SU-DHL-6 (cell line): ENCODE measurements around the gene WDR74.
"Not testable (repeated sequence)": the region's sequence is repeated elsewhere in the genome, so short reads cannot be mapped to it uniquely, and the experiment has no call there.

Source experiments
- CTCF ChIP-seq: fragments of 200-600 bp; sonication (generic); IDR thresholded peaks from one replicate; pipeline ENCODE4 v1.5.1; 2017; ENCODE audit warnings: antibody characterized with exemption, mild to moderate bottlenecking, low read length, moderate library complexity; ENCODE audit not compliant: insufficient read depth, poor library complexity, severe bottlenecking
- EZH2phosphoT487 ChIP-seq: fragments of 200-600 bp; sonication (generic), shearing (Covaris generic); conservative IDR thresholded peaks from 2 replicates; pipeline ENCODE4 v1.6.1; 2018; ENCODE audit warnings: mild to moderate bottlenecking, antibody characterized with exemption, low read length, moderate library complexity, mixed read lengths

GRCh38 chr11:62859281-62859703, 19.9 kb upstream of the WDR74 start:
- not testable (repeated sequence) for TF ChIP-seq CTCF, EZH2phosphoT487
